Calu3 (cell line): ENCODE results near the gene NEURL4. TPM values are rescaled to one million over a fixed set of nuclear protein-coding genes. Genes with fewer than 3 reads are reported as not detected.

Experiments
- BruUV-seq: library from RNA; stranded (reverse); fragments of 400-500 nt; replicated peaks from 2 replicates; lab custom pipeline; 2021; lab: Mats Ljungman, UMichigan
- CTCF ChIA-PET: fragments of 300-600 bp; sonication (Branson Sonifier 250); formaldehyde crosslinking; loops from one replicate; lab custom pipeline; 2022; ENCODE audit warnings: antibody characterized with exemption; lab: Charles Lee
- DNase-seq: peaks from one replicate; pipeline ENCODE4 v3.0.0; 2022
- H3K27ac Mint-ChIP-seq: one replicate; pipeline ENCODE4 v1.8.0; 2022; ENCODE audit warnings: mixed read lengths; ENCODE audit not compliant: unreplicated experiment
- H3K27me3 Mint-ChIP-seq: one replicate; pipeline ENCODE4 v1.8.0; 2022; ENCODE audit warnings: mixed read lengths; ENCODE audit not compliant: unreplicated experiment
- H3K36me3 Mint-ChIP-seq: one replicate; pipeline ENCODE4 v1.8.0; 2022; ENCODE audit warnings: mild to moderate bottlenecking, moderate library complexity, mixed read lengths; ENCODE audit not compliant: insufficient read depth, unreplicated experiment
- H3K4me1 Mint-ChIP-seq: one replicate; pipeline ENCODE4 v1.8.0; 2022; ENCODE audit warnings: mild to moderate bottlenecking, low read depth, mixed read lengths; ENCODE audit not compliant: unreplicated experiment
- H3K4me3 Mint-ChIP-seq: one replicate; pipeline ENCODE4 v1.8.0; 2022; ENCODE audit warnings: mild to moderate bottlenecking, low read depth, moderate library complexity, mixed read lengths; ENCODE audit not compliant: unreplicated experiment
- H3K9me3 Mint-ChIP-seq: one replicate; pipeline ENCODE4 v1.8.0; 2022; ENCODE audit warnings: low read depth, mixed read lengths; ENCODE audit not compliant: unreplicated experiment
- intact Hi-C: fragments of 100-400 bp; cut with micrococcal nuclease; formaldehyde crosslinking; loops from one replicate; pipeline ENCODE4 v1.10.0; 2022; ENCODE audit not compliant: unreplicated experiment
- total RNA-seq: library from RNA; stranded (reverse); gene quantifications from 2 replicates; pipeline ENCODE4 v1.2.3, GENCODE V29; 2022
- TF ChIP-seq, protein P1 (sequence below): fragments of 200-600 bp; IDR thresholded peaks from one replicate; pipeline ENCODE4 v1.8.0; 2022; ENCODE audit warnings: antibody characterized with exemption; ENCODE audit not compliant: unreplicated experiment

Gene NEURL4
- total RNA-seq, 1 experiment from 2014 or later: 31.9 TPM

DNA sequence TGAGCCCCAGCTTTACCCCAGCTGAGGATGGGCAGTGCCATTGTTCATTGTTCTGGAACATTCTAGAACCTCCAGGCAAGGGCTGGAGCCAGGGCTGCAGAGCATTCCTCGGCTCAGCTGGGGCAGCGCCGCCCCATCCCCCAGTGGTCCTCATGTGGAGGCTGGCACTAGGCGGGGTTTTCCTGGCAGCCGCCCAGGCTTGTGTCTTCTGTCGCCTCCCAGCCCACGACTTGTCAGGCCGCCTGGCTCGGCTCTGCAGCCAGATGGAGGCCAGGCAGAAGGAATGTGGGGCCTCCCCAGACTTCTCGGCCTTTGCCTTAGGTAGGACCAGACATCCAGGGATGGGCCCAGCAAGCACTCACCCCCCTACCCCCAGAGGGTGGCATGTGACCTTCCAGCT lies 25.9 kb upstream of the NEURL4 start, which contains the start of gene TMEM95:
TMEM95 (plus strand) TSS at position 104 of the 400 bp plus-strand sequence; CDS start at position 153, 49 bp downstream.
- TF ChIP-seq, protein P1, sequence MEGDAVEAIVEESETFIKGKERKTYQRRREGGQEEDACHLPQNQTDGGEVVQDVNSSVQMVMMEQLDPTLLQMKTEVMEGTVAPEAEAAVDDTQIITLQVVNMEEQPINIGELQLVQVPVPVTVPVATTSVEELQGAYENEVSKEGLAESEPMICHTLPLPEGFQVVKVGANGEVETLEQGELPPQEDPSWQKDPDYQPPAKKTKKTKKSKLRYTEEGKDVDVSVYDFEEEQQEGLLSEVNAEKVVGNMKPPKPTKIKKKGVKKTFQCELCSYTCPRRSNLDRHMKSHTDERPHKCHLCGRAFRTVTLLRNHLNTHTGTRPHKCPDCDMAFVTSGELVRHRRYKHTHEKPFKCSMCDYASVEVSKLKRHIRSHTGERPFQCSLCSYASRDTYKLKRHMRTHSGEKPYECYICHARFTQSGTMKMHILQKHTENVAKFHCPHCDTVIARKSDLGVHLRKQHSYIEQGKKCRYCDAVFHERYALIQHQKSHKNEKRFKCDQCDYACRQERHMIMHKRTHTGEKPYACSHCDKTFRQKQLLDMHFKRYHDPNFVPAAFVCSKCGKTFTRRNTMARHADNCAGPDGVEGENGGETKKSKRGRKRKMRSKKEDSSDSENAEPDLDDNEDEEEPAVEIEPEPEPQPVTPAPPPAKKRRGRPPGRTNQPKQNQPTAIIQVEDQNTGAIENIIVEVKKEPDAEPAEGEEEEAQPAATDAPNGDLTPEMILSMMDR: no peak
- peaks cover 20% of the 10 kb centered on the region for H3K4me1 Mint-ChIP-seq
- intact Hi-C loops: loop anchor here (5.0 to 10.0 kb wide), 2 partner anchors 207 to 330 kb away; partner anchors contain the start of genes SENP3, TP53 and WRAP53
- no peak for DNase-seq
- no peak within 1 kb of the TSS for H3K4me3 Mint-ChIP-seq
- no peaks in the 10 kb centered on the region for H3K27me3 Mint-ChIP-seq
- CTCF ChIA-PET: interaction anchor here (0.6 to 1.8 kb wide), 2 partner anchors 15 to 133 kb away, joined by 3 to 5 read pairs; no protein-coding TSS in a partner anchor
- peaks cover 31% of the 10 kb centered on the region for H3K36me3 Mint-ChIP-seq
- H3K9me3 Mint-ChIP-seq: no peaks in the 10 kb centered on the region
- no TSS peak for BruUV-seq
- H3K27ac Mint-ChIP-seq: peak within 1 kb of the TSS; percentile 20

DNA sequence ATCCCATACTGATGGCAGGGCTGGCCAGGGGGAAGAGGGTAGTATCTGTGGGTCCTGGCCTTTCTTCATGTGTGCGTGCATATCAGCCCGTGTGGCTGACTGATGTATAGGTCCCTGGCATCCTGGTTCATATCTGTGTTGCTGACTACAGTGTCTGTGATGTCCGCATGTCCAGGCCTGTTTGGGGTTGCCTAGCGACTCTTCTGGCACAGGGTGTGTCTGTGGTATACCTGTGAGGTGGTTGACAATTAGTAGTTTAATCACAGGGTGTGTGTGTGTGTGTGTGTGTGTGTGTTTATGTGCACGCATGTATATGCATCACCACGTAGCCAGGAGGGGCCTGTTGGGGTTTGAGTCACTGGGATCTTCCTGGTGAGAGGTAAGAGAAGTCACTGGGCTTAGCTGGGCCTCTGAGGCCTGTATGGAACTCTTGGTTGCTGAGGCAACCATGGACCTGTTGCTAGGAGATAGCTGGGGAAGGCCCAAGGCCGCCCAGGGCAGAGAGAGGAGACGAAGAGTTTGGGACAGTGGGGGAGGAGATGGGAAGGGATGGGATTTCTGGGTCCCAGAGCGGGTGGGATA lies 25.2 kb upstream of the NEURL4 start:
- H3K36me3 Mint-ChIP-seq: peaks cover 35% of the 10 kb centered on the region

DNA sequence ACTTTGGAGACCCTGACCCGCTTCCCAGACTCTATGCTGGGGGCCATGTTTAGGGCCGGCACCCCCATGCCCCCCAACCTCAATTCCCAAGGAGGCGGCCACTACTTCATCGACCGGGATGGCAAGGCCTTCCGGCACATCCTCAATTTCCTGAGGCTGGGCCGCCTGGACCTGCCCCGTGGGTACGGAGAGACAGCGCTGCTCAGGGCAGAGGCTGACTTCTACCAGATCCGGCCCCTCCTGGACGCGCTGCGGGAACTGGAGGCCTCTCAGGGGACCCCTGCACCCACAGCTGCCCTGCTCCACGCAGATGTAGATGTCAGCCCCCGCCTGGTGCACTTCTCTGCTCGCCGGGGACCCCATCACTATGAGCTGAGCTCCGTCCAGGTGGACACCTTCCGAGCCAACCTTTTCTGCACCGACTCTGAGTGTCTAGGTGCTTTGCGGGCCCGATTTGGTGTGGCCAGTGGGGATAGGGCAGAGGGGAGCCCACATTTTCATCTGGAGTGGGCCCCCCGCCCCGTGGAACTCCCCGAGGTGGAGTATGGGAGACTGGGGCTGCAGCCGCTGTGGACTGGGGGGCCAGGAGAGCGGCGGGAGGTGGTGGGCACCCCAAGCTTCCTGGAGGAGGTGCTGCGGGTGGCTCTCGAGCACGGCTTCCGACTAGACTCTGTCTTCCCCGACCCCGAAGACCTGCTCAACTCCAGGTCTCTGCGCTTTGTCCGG lies 23.9 kb upstream of the NEURL4 start:
- peaks cover 43% of the 10 kb centered on the region for H3K36me3 Mint-ChIP-seq
- CTCF ChIA-PET: no interaction called here
- no peak for DNase-seq
- H3K27ac Mint-ChIP-seq: peak overlapping the region; percentile 95
- H3K4me1 Mint-ChIP-seq: peaks cover 25% of the 10 kb centered on the region
- TF ChIP-seq, protein P1: no peak
- peaks cover 8% of the 10 kb centered on the region for H3K27me3 Mint-ChIP-seq
- no peaks in the 10 kb centered on the region for H3K9me3 Mint-ChIP-seq
- BruUV-seq: no TSS peak
- peak overlapping the region; percentile 93 for H3K4me3 Mint-ChIP-seq
- intact Hi-C loops: loop anchor here (5.0 to 10.0 kb wide), 2 partner anchors 84 to 332 kb away; partner anchors contain the start of genes FGF11, TMEM102, TP53 and WRAP53

More for the DNA sequence above, 25.2 kb upstream of the NEURL4 start:
- no TSS peak for BruUV-seq
- Mint-ChIP-seq H3K27me3 (no peaks in the 10 kb centered on the region), H3K27ac (peak overlapping the region; percentile 20), H3K4me1 (peaks cover 20% of the 10 kb centered on the region), H3K9me3 (no peaks in the 10 kb centered on the region), H3K4me3 (no peak overlapping the region)
- TF ChIP-seq, protein P1: no peak
- no peak for DNase-seq
- intact Hi-C loops: loop anchor here (5.0 to 10.0 kb wide), 2 partner anchors 83 to 330 kb away; partner anchors contain the start of genes FGF11, TMEM102, TP53 and WRAP53
- CTCF ChIA-PET: no interaction called here

DNA sequence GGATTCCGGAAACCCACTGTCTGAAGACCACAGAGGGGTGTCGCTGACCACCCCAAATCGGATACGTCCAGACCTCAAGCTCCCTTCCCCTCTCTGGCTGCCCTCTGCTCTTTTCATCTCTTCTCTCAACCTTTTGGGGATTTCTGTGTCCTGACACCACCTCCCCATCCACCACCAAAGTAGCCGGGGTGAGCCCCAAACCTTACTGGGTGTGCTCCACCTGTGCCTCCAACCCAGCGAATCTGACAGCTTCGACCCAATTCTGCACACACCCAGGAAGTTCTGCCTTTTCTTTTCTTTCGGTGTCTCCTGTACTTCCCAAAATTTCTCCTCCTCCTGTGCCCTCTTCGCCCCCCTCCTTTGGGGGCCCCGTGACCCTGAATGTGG lies 23.4 kb upstream of the NEURL4 start:
- intact Hi-C loops: loop anchor here (5.0 to 10.0 kb wide), 2 partner anchors 85 to 332 kb away; partner anchors contain the start of genes FGF11, TMEM102, TP53 and WRAP53
- TSS peak; percentile 61 for BruUV-seq
- DNase-seq: no peak
- H3K4me1 Mint-ChIP-seq: peaks cover 28% of the 10 kb centered on the region
- TF ChIP-seq, protein P1: peak; percentile 15
- peak overlapping the region; percentile 93 for H3K4me3 Mint-ChIP-seq
- peak overlapping the region; percentile 95 for H3K27ac Mint-ChIP-seq
- CTCF ChIA-PET: no interaction called here
- peaks cover 49% of the 10 kb centered on the region for H3K36me3 Mint-ChIP-seq
- no peaks in the 10 kb centered on the region for H3K9me3 Mint-ChIP-seq
- H3K27me3 Mint-ChIP-seq: peaks cover 14% of the 10 kb centered on the region
